ENCODE data around the gene CHST11.

- TF ChIP-seq CTCF (IDR thresholded peaks at IDR 0.05; ENCODE audit: insufficient read depth, low read length, poor library complexity, severe bottlenecking) (no peak), EZH2phosphoT487 (conservative IDR thresholded peaks at IDR 0.05; ENCODE audit: low read length) (no peak)
Observed at GRCh38 chr12:104729610-104730446, 273.1 kb downstream of the CHST11 start.
